ENCODE measurements around the gene NEURL1. TPM values are rescaled to one million over a fixed set of nuclear protein-coding genes. Genes with fewer than 3 reads are reported as not detected.

Gene NEURL1
- total RNA-seq, 2 donors from 2014 or later = 0.37 to 0.38 TPM

DNA sequence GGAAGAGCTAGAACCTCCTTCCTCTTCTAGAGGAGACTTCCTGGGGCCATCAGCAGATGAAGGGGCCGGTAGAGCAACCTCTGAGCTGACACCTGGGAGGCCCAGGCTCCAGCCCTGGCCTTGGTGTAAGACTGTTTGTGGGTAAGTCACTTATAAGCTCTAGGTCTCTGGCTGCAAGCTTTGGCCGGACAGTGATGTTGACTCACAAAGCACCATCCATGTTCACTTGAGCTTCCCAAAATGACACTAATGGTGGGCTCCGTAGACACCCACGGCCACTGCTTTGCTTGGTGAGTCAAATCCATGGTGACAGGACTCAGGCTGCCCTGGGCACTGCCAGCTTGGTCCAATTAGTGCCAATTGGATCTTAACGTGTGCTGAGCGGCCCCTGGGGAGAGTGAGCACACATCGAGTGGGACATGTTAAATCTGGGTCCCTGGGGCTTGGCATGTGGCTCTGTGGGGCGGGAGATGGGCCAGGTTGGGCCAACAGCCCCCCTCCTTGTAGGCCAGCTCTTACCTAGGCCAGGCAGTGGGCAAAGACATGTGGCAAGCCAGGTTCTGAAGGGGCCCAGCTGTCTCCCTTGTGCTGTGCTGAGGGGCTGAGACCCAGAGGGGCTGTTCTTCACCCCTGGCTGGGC lies 16.7 kb downstream of the NEURL1 start:
- Histone ChIP-seq H3K27ac (ENCODE audit: low read depth, low read length) (no peak overlapping the region), H3K4me1 (ENCODE audit: control insufficient read depth, insufficient read depth, low read length) (peaks cover 7% of the 10 kb centered on the region), H3K36me3 (ENCODE audit: control insufficient read depth, insufficient read depth, low read length) (no peaks in the 10 kb centered on the region), H3K9me3 (ENCODE audit: control insufficient read depth, low read length) (no peaks in the 10 kb centered on the region), H3K4me3 (ENCODE audit: low read length) (no peak overlapping the region), H3K27me3 (ENCODE audit: control insufficient read depth, insufficient read depth, low read length, poor library complexity, severe bottlenecking) (no peaks in the 10 kb centered on the region), H3K9ac (ENCODE audit: extremely low read depth, low read length, poor library complexity, severe bottlenecking) (no peak overlapping the region)
- WGBS, 2 experiments (ENCODE audit: insufficient coverage in 1 of 2, insufficient read length in 1 of 2) = 95 to 100% methylated on average over 4 to 8 of the region's 8 CpGs
- Mint-ChIP-seq H3K4me1 (peaks cover 19% of the 10 kb centered on the region), H3K27ac (no peak overlapping the region), H3K4me3 (no peak overlapping the region), H3K27me3 (ENCODE audit: insufficient read depth) (no peaks in the 10 kb centered on the region), H3K9me3 (no peaks in the 10 kb centered on the region), H3K36me3 (ENCODE audit: low read depth) (no peaks in the 10 kb centered on the region)
- no peak for DNase-seq
- TF ChIP-seq, protein P1, sequence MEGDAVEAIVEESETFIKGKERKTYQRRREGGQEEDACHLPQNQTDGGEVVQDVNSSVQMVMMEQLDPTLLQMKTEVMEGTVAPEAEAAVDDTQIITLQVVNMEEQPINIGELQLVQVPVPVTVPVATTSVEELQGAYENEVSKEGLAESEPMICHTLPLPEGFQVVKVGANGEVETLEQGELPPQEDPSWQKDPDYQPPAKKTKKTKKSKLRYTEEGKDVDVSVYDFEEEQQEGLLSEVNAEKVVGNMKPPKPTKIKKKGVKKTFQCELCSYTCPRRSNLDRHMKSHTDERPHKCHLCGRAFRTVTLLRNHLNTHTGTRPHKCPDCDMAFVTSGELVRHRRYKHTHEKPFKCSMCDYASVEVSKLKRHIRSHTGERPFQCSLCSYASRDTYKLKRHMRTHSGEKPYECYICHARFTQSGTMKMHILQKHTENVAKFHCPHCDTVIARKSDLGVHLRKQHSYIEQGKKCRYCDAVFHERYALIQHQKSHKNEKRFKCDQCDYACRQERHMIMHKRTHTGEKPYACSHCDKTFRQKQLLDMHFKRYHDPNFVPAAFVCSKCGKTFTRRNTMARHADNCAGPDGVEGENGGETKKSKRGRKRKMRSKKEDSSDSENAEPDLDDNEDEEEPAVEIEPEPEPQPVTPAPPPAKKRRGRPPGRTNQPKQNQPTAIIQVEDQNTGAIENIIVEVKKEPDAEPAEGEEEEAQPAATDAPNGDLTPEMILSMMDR (conservative IDR thresholded peaks at IDR 0.05) = no peak

DNA sequence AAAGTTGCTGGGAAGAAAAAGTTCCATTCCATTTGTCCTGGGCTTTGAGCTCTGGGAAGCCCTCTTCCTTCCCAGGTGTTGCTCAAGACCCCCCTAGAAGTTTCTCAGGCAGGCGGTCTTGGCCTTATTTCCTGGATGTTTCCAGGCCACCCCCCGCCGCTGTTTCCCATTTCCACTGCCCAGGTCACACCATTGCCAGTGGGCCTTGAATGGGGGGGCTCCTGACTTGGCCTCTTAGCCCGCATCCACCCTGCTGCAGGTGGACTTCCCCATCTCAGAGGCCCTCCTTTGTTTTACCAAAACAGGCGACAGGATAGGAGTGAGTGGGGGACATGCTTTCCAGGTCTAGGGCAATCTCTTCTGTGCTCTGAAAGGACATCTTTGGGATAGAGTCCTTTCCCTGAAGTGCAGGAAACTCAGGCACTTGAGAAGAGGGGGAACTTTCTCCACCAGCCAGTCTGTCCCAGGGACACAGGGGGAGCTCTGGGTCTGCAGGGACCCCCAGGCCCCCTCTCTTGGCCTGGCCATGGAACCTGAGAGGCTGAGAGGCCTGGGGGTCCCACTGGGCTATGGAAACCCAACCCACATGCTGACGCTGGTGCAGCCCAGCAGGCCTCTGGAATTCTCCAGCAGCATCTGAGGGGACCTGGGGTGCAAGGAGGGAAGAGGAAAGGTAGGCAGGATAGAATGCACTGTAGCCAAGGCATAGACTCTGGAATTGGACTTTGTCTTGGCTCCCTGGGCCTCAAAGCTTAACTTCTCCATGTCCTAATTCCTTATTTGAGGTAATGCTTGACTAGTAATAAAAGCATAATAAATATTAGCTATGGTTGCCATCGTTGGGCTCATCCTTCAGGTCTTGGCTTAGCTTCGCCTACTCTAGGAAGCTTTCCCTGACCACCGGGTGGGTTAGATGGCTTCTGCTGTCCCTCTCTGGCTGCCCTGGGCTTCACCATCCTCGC lies 17.6 kb downstream of the NEURL1 start:
- Mint-ChIP-seq H3K9me3 (no peaks in the 10 kb centered on the region), H3K36me3 (ENCODE audit: low read depth) (no peaks in the 10 kb centered on the region), H3K4me1 (peaks cover 19% of the 10 kb centered on the region), H3K27ac (no peak overlapping the region), H3K27me3 (ENCODE audit: insufficient read depth) (no peaks in the 10 kb centered on the region), H3K4me3 (no peak overlapping the region)
- H3K36me3 ChIP-seq (ENCODE audit: control insufficient read depth, insufficient read depth, low read length) = no peaks in the 10 kb centered on the region
- no peaks in the 10 kb centered on the region for H3K9me3 ChIP-seq (ENCODE audit: control insufficient read depth, low read length)
- DNase-seq = no peak
- no peaks in the 10 kb centered on the region for H3K27me3 ChIP-seq (ENCODE audit: control insufficient read depth, insufficient read depth, low read length, poor library complexity, severe bottlenecking)
- no peak overlapping the region for H3K9ac ChIP-seq (ENCODE audit: extremely low read depth, low read length, poor library complexity, severe bottlenecking)
- peaks cover 7% of the 10 kb centered on the region for H3K4me1 ChIP-seq (ENCODE audit: control insufficient read depth, insufficient read depth, low read length)
- WGBS, 2 experiments (ENCODE audit: insufficient coverage in 1 of 2, insufficient read length in 1 of 2) = 90 to 95% methylated on average over 5 to 10 of the region's 10 CpGs
- no peak overlapping the region for H3K27ac ChIP-seq (ENCODE audit: low read depth, low read length)
- TF ChIP-seq, protein P1 (conservative IDR thresholded peaks at IDR 0.05) = no peak
- H3K4me3 ChIP-seq (ENCODE audit: low read length) = no peak overlapping the region

DNA sequence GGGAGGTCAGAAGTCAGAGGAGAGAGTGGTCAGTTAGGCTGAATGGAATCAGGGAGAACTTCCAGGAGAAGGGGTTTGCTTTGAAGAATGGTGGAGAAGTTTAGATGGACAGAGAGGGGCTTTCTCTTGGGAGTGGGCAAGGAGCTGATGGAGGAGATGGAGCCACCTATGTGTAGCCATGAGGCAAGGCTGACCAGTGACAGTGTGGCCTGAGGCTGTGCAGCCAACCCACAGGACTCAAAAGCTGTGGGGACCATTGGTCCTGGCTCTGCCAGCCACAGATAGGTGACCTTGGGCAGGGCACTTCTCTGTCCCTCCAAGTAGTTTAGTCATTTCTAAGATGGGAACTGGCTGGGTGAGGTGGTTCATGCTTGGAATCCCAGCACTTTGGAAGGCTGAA lies 18.7 kb downstream of the NEURL1 start:
- Mint-ChIP-seq H3K9me3 (no peaks in the 10 kb centered on the region), H3K4me1 (peaks cover 19% of the 10 kb centered on the region), H3K27ac (peak overlapping the region; percentile 36), H3K4me3 (no peak overlapping the region), H3K36me3 (ENCODE audit: low read depth) (no peaks in the 10 kb centered on the region), H3K27me3 (ENCODE audit: insufficient read depth) (no peaks in the 10 kb centered on the region)
- Histone ChIP-seq H3K9ac (ENCODE audit: extremely low read depth, low read length, poor library complexity, severe bottlenecking) (no peak overlapping the region), H3K9me3 (ENCODE audit: control insufficient read depth, low read length) (no peaks in the 10 kb centered on the region), H3K4me1 (ENCODE audit: control insufficient read depth, insufficient read depth, low read length) (peaks cover 7% of the 10 kb centered on the region), H3K27me3 (ENCODE audit: control insufficient read depth, insufficient read depth, low read length, poor library complexity, severe bottlenecking) (no peaks in the 10 kb centered on the region), H3K4me3 (ENCODE audit: low read length) (no peak overlapping the region), H3K36me3 (ENCODE audit: control insufficient read depth, insufficient read depth, low read length) (no peaks in the 10 kb centered on the region), H3K27ac (ENCODE audit: low read depth, low read length) (no peak overlapping the region)
- DNase-seq = no peak
- TF ChIP-seq, protein P1 (conservative IDR thresholded peaks at IDR 0.05) = no peak

Measured in endodermal cell (in vitro differentiated cells).